ENCODE data around the gene PTPRT. TPM values are rescaled to one million over a fixed set of nuclear protein-coding genes. Genes with fewer than 3 reads are reported as not detected.

Gene PTPRT
- total and polyA plus RNA-seq, 2 experiments from 2014 or later = not detected

DNA sequence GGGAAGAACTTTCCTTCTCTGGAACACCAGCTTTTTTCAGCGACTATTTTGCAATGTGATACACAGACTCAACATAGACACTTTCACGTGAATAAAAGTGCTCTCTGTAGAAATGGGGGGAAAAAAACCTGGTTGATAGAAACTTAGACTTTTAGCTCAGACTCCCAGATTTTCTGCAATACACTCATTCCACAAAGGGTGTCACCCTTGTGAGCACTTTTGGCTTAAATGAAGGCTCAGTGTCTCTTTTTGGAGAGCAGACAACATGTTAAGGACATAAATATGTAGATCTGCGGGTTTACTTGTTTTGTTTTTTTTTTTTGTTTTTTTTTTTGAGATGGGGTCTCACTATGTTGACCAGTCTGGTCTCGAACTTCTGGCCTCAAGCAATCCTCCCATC is 579.6 kb downstream of the PTPRT start (continued):
- TF ChIP-seq ETS1 (IDR thresholded peaks at IDR 0.05) = no peak

DNA sequence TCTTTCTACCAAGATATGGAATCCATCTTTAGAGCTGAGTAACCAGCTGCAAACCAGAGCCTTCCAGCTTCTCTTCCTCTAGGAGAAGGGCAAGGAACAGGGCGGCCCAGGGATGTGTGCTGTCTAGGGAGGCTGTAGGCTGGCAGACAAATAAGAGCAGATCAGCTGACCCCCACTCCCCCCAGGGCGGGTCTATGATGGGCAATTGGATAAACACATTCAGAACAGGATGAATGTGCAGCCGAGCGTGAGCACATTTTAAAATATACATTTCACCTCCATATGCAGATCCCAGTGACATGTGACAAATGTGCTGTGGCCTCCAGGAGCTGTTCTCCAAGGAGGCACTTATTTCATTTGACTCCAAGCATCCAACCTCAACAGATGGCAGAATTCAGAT is 580.1 kb downstream of the PTPRT start:
- Mint-ChIP-seq H3K4me3 (no peak overlapping the region), H3K4me1 (no peaks in the 10 kb centered on the region; the same call in 2 of the 3 replicates), H3K36me3 (ENCODE audit: low read depth) (peaks cover 50% of the 10 kb centered on the region), H3K9me3 (peaks cover 100% of the 10 kb centered on the region), H3K27ac (no peak overlapping the region), H3K27me3 (ENCODE audit: insufficient read depth, low read depth, poor library complexity) (peaks cover 10% of the 10 kb centered on the region)
- H3K4me2 ChIP-seq = no peak overlapping the region
- no peaks in the 10 kb centered on the region for H4K20me1 ChIP-seq (replicated peaks; ENCODE audit: insufficient read depth)
- no peak overlapping the region for H3K4me3 ChIP-seq
- H3K27ac ChIP-seq (ENCODE audit: low read depth) = no peak overlapping the region
- ATAC-seq (no peak), DNase-seq (ENCODE audit: low spot score) (no peak)
- no peak overlapping the region for H2AFZ ChIP-seq
- no peaks in the 10 kb centered on the region for H3K9me2 ChIP-seq (ENCODE audit: insufficient read depth)
- H3F3A ChIP-seq (replicated peaks; ENCODE audit: low read depth) = no peaks in the 10 kb centered on the region
- no peaks in the 10 kb centered on the region for H3K27me3 ChIP-seq (ENCODE audit: insufficient read depth)
- H3K36me3 ChIP-seq (ENCODE audit: insufficient read depth) = peaks cover 2% of the 10 kb centered on the region; the same call in 1 of the 2 replicates
- no peaks in the 10 kb centered on the region for H3K4me1 ChIP-seq (ENCODE audit: insufficient read depth)
- H3K79me2 ChIP-seq (replicated peaks; ENCODE audit: insufficient read depth) = no peaks in the 10 kb centered on the region
- no peak for TF ChIP-seq NANOG (IDR thresholded peaks at IDR 0.05; ENCODE audit: borderline replicate concordance)
- no peak for TF ChIP-seq REST (IDR thresholded peaks at IDR 0.05; ENCODE audit: unreplicated experiment)
- TF ChIP-seq ZNF114 (CRISPR knock-in tag; IDR thresholded peaks at IDR 0.05) = no peak
- no peak for TF ChIP-seq CREB1 (CRISPR knock-in tag; IDR thresholded peaks at IDR 0.05; ENCODE audit: low read depth)
- TF ChIP-seq STAT1 (IDR thresholded peaks at IDR 0.05; ENCODE audit: unreplicated experiment) = no peak
- TF ChIP-seq CTCF (conservative IDR thresholded peaks at IDR 0.05; ENCODE audit: low read depth in 2 of 2) = no peak
- TF ChIP-seq POLR2AphosphoS5 (IDR thresholded peaks at IDR 0.05; ENCODE audit: low read depth) = no peak
- TF ChIP-seq ZNF462 (CRISPR knock-in tag; IDR thresholded peaks at IDR 0.05) = no peak
- TF ChIP-seq EZH2phosphoT487 (IDR thresholded peaks at IDR 0.05; ENCODE audit: unreplicated experiment) = no peak
- TF ChIP-seq EZH2 (IDR thresholded peaks at IDR 0.05; ENCODE audit: low read depth, unreplicated experiment) = no peak
- TF ChIP-seq ZNF331 (CRISPR knock-in tag; IDR thresholded peaks at IDR 0.05; ENCODE audit: low read depth) = no peak
- no peak for TF ChIP-seq ETS1 (IDR thresholded peaks at IDR 0.05)
